Measurements from ENCODE around the gene TMEM108. TPM values are rescaled to one million over a fixed set of nuclear protein-coding genes. Genes with fewer than 3 reads are reported as not detected.

Gene TMEM108
- total and polyA plus RNA-seq, 2 of the 4 experiments (the other 2 are of a cell fraction): 0.18 to 2.2 TPM

DNA sequence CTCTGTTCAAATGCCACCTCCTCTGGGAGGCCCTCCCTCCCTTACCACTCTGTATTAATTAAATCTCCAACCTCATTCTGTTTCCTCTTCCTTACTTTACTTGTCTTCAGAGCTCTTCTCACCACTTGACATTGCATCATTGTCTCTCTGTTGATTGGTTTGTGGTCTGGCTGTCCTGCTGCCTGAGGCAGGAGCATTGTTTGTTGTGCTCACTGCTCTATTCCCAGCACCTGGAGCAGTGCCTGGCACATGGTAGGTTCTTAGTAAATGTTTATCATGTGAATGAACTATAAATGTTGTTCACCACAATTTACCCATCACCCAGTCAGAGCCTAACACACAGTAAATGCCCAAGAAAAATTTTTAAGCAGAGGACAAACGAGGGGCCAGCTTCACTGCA, 355.0 kb downstream of the TMEM108 start:
- peaks cover 2% of the 10 kb centered on the region; the same call in 1 of the 2 replicates for H3K9me3 ChIP-seq (ENCODE audit: control insufficient read depth, insufficient read depth, low read length)
- no peak overlapping the region for H2BK120ac ChIP-seq (ENCODE audit: low read depth, low read length)
- ATAC-seq (ENCODE audit: low read depth) (no peak), DNase-seq (no peak)
- no peak overlapping the region for H3K4me2 ChIP-seq (ENCODE audit: low read depth, low read length)
- H2BK15ac ChIP-seq (ENCODE audit: low read depth, low read length): no peak overlapping the region
- no peak overlapping the region for H2BK5ac ChIP-seq (ENCODE audit: low read depth, low read length, poor library complexity, severe bottlenecking)
- no peak overlapping the region for H2AK9ac ChIP-seq (replicated peaks; ENCODE audit: low read depth, low read length, poor library complexity)
- TF ChIP-seq CEBPB (IDR thresholded peaks at IDR 0.05; ENCODE audit: low read depth, low read length) (peak; percentile 35; the same call in 1 of the 2 replicates), POLR2A (IDR thresholded peaks at IDR 0.05; ENCODE audit: low read depth, low read length) (no peak), MXI1 (IDR thresholded peaks at IDR 0.05; ENCODE audit: borderline replicate concordance, low read depth, low read length) (no peak), CHD1 (IDR thresholded peaks at IDR 0.05; ENCODE audit: low read depth, low read length) (no peak)
- no peak overlapping the region for H3K56ac ChIP-seq (ENCODE audit: extremely low read depth, insufficient read depth, low read length)
- no peak overlapping the region for H3K4me3 ChIP-seq (ENCODE audit: insufficient read depth, low read depth, low read length)
- H3K18ac ChIP-seq (ENCODE audit: low read depth, low read length): no peak overlapping the region
- no peaks in the 10 kb centered on the region for H3K27me3 ChIP-seq (ENCODE audit: control insufficient read depth, insufficient read depth, low read length)
- no peaks in the 10 kb centered on the region for H4K20me1 ChIP-seq (ENCODE audit: insufficient read depth, low read length)
- no peak overlapping the region for H3K27ac ChIP-seq (ENCODE audit: insufficient read depth, low read length)
- no TSS peak for BruUV-seq (replicated peaks)
- peaks cover 12% of the 10 kb centered on the region; the same call in 1 of the 2 replicates for H3K9me1 ChIP-seq (ENCODE audit: insufficient read depth, low read length)
- H2BK20ac ChIP-seq (ENCODE audit: low read depth, low read length): peak overlapping the region; percentile 16; the same call in 1 of the 2 replicates
- no peak overlapping the region for H3K4ac ChIP-seq (ENCODE audit: low read depth, low read length)
- no peak overlapping the region; the same call in 1 of the 2 replicates for H3K14ac ChIP-seq (replicated peaks; ENCODE audit: low read depth, low read length)
- H3K23ac ChIP-seq (ENCODE audit: low read depth, low read length): no peak overlapping the region
- H3K4me1 ChIP-seq (ENCODE audit: control insufficient read depth, insufficient read depth, low read length): peaks cover 2% of the 10 kb centered on the region; the same call in 1 of the 2 replicates
- dilution Hi-C loops (cut with HindIII; ENCODE audit: low sequenced_read_pairs, unreplicated experiment) (no loop called here), in situ Hi-C loops (cut with MboI; ENCODE audit: low sequenced_read_pairs) (no loop called here), intact Hi-C loops (cut with micrococcal nuclease) (no loop called here)
- WGBS, 2 experiments (ENCODE audit: extremely low coverage in 2 of 2, insufficient read length in 1 of 2): no CpG with 5 or more reads among the region's 1 CpG
- no peak overlapping the region for H4K8ac ChIP-seq (ENCODE audit: low read depth in 2 of 2, low read length in 2 of 2)
- ChIA-PET POLR2A (ENCODE audit: unreplicated experiment) (no interaction called here), CTCF (interaction anchor here (0.6 kb wide), 2 partner anchors 28 to 646 kb away, joined by 3 read pairs; no protein-coding TSS in a partner anchor)
- H4K5ac ChIP-seq (ENCODE audit: low read depth, low read length): no peak overlapping the region
- no peak overlapping the region for H4K91ac ChIP-seq (ENCODE audit: insufficient read depth, low read depth, low read length)
- H2AFZ ChIP-seq (replicated peaks; ENCODE audit: low read length, poor library complexity): no peak overlapping the region
- H3K36me3 ChIP-seq (ENCODE audit: control insufficient read depth, insufficient read depth, low read length): no peaks in the 10 kb centered on the region
- peaks cover 3 to 17% of the 10 kb centered on the region in 2 experiments; a peak in 1 of 4 replicates for H3K79me1 ChIP-seq (ENCODE audit: low read depth in 1 of 2, low read length in 2 of 2)
- no peak overlapping the region for H2AK5ac ChIP-seq (ENCODE audit: low read depth, low read length)
- H3K9ac ChIP-seq (ENCODE audit: low read depth, low read length): no peak overlapping the region
